Keratinocyte (primary cell): ENCODE measurements around the gene PTMA.

Experiments used
- EZH2 ChIP-seq: IDR thresholded peaks from one replicate; pipeline ENCODE4 v1.6.1; 2012; ENCODE audit warnings: inconsistent platforms, mild to moderate bottlenecking, low read length, moderate library complexity
- TF ChIP-seq, protein P1 (sequence below), 3 experiments: IDR thresholded peaks in 1 of 3; conservative IDR thresholded peaks in 1 of 3; optimal IDR thresholded peaks in 1 of 3; 2 replicates in 2 of 3; 3 replicates in 1 of 3; pipeline versions ENCODE3 to v1.5.1; 2011; ENCODE audit warnings: low read length in 3 of 3, mild to moderate bottlenecking in 3 of 3, moderate library complexity in 2 of 3, control low read depth in 1 of 3, inconsistent platforms in 1 of 3; ENCODE audit not compliant: insufficient read depth in 2 of 3; ENCODE audit errors: extremely low read depth in 1 of 3

DNA sequence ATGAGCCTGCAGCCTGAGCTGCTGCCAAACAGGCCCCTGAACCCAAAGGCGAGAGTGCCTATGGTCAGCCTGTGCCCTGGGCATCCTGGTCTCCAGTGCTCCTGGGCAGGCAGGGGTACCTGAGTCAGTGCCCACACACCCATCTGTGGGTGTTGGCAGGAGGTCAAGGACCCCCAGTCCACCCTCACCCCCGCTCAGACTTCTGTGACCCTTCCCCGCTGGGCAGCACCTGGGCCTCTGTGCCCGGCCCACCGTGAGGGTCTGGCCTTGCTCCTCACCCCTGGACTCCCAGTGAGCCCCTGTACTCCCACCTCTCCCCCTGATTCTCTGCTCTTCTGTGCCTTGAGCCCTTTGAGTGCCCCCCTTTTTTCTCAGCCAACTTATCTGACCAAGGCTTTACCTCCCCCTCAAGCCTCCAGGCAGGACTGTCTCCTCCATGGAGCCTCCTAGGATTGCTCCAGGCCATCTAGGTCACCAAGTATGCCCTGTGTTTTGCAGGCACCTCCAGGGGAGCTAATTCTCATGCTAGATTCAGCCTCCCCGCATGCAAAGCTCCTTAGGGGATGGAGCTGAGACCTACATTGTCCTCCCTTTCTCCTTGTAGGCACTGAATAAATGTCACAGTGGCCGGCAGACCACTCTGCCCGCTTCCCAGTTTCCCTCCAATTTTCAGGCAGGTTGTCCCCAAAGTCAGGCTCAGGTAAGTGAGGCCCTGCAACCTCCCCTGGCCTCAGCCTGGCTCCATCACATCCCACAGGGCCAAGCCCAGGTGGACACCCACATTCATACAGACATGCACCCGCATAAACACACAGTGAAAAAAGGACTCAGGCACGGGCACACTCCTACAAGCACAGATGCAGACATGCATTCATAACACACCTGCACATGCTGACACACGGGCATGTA, 21.9 kb upstream of the PTMA start:
- TF ChIP-seq, protein P1, sequence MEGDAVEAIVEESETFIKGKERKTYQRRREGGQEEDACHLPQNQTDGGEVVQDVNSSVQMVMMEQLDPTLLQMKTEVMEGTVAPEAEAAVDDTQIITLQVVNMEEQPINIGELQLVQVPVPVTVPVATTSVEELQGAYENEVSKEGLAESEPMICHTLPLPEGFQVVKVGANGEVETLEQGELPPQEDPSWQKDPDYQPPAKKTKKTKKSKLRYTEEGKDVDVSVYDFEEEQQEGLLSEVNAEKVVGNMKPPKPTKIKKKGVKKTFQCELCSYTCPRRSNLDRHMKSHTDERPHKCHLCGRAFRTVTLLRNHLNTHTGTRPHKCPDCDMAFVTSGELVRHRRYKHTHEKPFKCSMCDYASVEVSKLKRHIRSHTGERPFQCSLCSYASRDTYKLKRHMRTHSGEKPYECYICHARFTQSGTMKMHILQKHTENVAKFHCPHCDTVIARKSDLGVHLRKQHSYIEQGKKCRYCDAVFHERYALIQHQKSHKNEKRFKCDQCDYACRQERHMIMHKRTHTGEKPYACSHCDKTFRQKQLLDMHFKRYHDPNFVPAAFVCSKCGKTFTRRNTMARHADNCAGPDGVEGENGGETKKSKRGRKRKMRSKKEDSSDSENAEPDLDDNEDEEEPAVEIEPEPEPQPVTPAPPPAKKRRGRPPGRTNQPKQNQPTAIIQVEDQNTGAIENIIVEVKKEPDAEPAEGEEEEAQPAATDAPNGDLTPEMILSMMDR (optimal IDR thresholded peaks at IDR 0.05 in 1 of 3, IDR thresholded peaks at IDR 0.05 in 1 of 3, conservative IDR thresholded peaks at IDR 0.05 in 1 of 3; ENCODE audit: extremely low read depth in 1 of 3, insufficient read depth in 2 of 3, low read length in 3 of 3), result no peak
- no peak for TF ChIP-seq EZH2
